Colonic mucosa (tissue), 4 donors: Measurements from ENCODE around the gene CD160. TPM values are rescaled to one million over a fixed set of nuclear protein-coding genes. Genes with fewer than 3 reads are reported as not detected.

Source experiments
- DNase-seq: peaks from one replicate; pipeline ENCODE4 v3.0.0-alpha.2; 2020
- H3K27ac ChIP-seq: fragments of 200-600 bp; one replicate; pipeline ENCODE4 v1.8.0; 2021
- H3K27me3 ChIP-seq: fragments of 200-600 bp; one replicate; pipeline ENCODE4 v1.8.0; 2021
- H3K36me3 ChIP-seq: fragments of 200-600 bp; one replicate; pipeline ENCODE4 v1.8.0; 2021
- H3K4me1 ChIP-seq: fragments of 200-600 bp; one replicate; pipeline ENCODE4 v1.8.0; 2021; ENCODE audit warnings: mild to moderate bottlenecking
- H3K4me3 ChIP-seq: fragments of 200-600 bp; one replicate; pipeline ENCODE4 v1.8.0; 2021
- H3K9ac ChIP-seq, 2 donors: one replicate each; pipeline ENCODE4 v1.7.0; 2013; ENCODE audit warnings: control low read depth in 2 of 2, low read depth in 2 of 2, low read length in 2 of 2
- H3K9me3 ChIP-seq: fragments of 200-600 bp; one replicate; pipeline ENCODE4 v1.8.0; 2021
- intact Hi-C: fragments of 100-400 bp; cut with DNase I; formaldehyde crosslinking; loops from one replicate; pipeline ENCODE4 v1.14.1; 2022
- total RNA-seq, 2 donors: library from RNA; stranded (reverse); fragmentation: NEBNext Ultra II Directional in 1 of 2; extraction: Animal tissue kit (Norgen Biotek cat#: 25700) in 1 of 2; gene quantifications; one replicate each; pipeline ENCODE4 v1.2.1, GENCODE V29; 2021
- TF ChIP-seq, protein P1 (sequence below): fragments of 200-600 bp; IDR thresholded peaks from one replicate; pipeline ENCODE4 v1.8.0; 2022; ENCODE audit warnings: antibody characterized with exemption, mild to moderate bottlenecking
- donor health status: healthy.
- donor health status: DM: no; HTN: no; CAD: no.
- donor health status: DM: no; HTN: no; CAD: no.

CD160 gene
- total RNA-seq, 2 donors from 2014 or later = 0.25 to 0.61 TPM

DNA sequence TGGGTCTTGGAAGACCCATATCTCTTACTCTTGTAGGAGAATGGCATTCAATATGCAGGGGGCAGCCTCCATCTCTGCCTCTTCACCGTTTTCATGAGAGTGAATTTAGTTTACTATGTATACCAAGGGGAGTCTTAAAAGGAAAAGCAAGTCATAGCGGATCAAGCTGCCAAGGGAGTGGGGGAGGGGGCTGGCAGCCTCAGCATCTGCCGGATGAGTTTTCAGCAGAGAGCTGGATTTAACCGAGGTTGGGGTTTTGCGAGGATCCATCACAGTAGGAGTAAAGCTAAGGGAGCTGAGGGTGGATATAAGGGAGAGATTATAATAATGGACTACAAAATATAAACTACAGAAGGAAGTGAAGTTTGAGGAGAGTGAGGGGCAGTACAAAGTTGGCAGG lies 9.9 kb downstream of the CD160 start:
- no peaks in the 10 kb centered on the region for H3K4me1 ChIP-seq
- H3K9ac ChIP-seq = no peak overlapping the region
- intact Hi-C loops = loop anchor here (10.0 kb wide), 1 partner anchor 134 kb away; no protein-coding TSS in a partner anchor
- no peaks in the 10 kb centered on the region for H3K36me3 ChIP-seq
- H3K4me3 ChIP-seq = no peak overlapping the region
- no peak overlapping the region for H3K27ac ChIP-seq
- TF ChIP-seq, protein P1, sequence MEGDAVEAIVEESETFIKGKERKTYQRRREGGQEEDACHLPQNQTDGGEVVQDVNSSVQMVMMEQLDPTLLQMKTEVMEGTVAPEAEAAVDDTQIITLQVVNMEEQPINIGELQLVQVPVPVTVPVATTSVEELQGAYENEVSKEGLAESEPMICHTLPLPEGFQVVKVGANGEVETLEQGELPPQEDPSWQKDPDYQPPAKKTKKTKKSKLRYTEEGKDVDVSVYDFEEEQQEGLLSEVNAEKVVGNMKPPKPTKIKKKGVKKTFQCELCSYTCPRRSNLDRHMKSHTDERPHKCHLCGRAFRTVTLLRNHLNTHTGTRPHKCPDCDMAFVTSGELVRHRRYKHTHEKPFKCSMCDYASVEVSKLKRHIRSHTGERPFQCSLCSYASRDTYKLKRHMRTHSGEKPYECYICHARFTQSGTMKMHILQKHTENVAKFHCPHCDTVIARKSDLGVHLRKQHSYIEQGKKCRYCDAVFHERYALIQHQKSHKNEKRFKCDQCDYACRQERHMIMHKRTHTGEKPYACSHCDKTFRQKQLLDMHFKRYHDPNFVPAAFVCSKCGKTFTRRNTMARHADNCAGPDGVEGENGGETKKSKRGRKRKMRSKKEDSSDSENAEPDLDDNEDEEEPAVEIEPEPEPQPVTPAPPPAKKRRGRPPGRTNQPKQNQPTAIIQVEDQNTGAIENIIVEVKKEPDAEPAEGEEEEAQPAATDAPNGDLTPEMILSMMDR = no peak
- H3K27me3 ChIP-seq = no peaks in the 10 kb centered on the region
- no peaks in the 10 kb centered on the region for H3K9me3 ChIP-seq
- DNase-seq = no peak

DNA sequence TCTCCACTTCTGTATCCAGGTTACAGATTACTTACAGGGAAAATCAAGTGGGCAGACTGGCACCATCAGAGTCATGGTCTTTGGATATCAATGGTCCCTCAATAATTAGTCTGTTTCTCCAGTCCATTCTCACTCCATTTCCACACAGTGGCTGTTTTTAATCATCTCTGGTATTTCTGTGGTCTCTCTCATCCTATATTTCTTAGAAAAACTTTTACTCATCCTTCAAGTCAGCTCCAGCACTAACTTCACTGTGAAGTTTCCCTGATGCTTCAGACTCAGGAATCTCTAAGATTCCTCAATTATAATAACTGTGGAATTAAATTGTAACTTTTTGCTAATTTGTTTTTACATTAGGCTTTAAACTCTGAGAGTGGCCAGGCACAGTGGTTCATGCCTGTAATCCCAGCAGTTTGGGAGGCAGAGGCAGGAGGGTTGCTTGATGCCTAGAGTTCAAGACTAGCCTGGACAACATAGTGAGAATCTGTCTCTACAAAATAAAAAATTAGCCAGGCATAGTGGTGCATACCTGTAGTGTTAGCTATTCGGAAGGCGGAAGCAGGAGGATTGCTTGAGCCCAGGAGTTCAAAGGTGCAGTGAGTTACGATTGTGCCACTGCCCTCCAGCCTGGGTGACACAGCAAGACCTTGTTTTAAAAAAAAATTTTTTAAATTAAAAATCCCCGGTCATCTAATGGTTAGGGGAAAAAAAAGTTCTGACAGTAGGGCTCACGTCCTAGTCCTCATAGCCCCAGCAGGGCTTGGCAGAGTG lies 10.6 kb downstream of the CD160 start:
- H3K27ac ChIP-seq = no peak overlapping the region
- TF ChIP-seq, protein P1 = no peak
- no peak for DNase-seq
- H3K9ac ChIP-seq = no peak overlapping the region
- no peaks in the 10 kb centered on the region for H3K27me3 ChIP-seq
- intact Hi-C loops = loop anchor here (10.0 kb wide), 1 partner anchor 135 kb away; no protein-coding TSS in a partner anchor
- no peaks in the 10 kb centered on the region for H3K9me3 ChIP-seq
- H3K4me1 ChIP-seq = no peaks in the 10 kb centered on the region
- H3K36me3 ChIP-seq = no peaks in the 10 kb centered on the region
- no peak overlapping the region for H3K4me3 ChIP-seq

DNA sequence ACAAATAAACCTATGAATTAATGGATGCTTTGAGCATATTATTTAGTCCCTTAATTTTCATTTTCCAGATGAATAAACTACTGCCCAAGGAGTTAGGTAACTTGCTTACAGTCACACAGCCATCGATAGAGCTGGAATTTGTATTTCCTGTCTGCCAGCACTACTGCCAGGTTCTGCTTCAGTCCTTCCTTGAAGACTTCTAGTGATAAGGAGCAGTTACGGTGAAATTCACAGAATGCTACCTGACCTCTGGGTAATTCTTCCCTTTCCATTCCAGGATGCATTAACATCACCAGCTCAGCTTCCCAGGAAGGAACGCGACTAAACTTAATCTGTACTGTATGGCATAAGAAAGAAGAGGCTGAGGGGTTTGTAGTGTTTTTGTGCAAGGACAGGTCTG lies 11.2 kb downstream of the CD160 start:
- Histone ChIP-seq H3K27me3 (no peaks in the 10 kb centered on the region), H3K36me3 (no peaks in the 10 kb centered on the region), H3K4me1 (no peaks in the 10 kb centered on the region), H3K4me3 (no peak overlapping the region), H3K9me3 (no peaks in the 10 kb centered on the region), H3K27ac (no peak overlapping the region), H3K9ac (no peak overlapping the region)
- TF ChIP-seq, protein P1 = no peak
- intact Hi-C loops = no loop called here
- DNase-seq = no peak

DNA sequence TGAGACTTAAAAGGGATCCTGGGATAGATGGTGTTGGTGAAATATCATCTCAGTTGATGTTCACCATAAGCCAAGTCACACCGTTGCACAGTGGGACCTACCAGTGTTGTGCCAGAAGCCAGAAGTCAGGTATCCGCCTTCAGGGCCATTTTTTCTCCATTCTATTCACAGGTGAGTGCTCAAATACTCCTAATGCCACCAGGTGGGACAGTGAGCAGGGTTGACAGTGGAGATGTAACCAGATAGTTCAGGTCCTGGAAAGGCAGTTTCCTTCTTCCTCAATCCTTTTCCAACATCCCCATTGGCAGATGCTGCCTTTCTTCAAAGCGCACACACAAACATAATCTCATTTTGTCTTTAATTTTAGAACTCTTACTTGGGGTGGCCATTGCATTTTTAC lies 11.6 kb downstream of the CD160 start:
- Histone ChIP-seq H3K4me3 (no peak overlapping the region), H3K9ac (no peak overlapping the region), H3K4me1 (no peaks in the 10 kb centered on the region), H3K27me3 (no peaks in the 10 kb centered on the region), H3K27ac (no peak overlapping the region), H3K36me3 (no peaks in the 10 kb centered on the region), H3K9me3 (no peaks in the 10 kb centered on the region)
- intact Hi-C loops = no loop called here
- TF ChIP-seq, protein P1 = no peak
- DNase-seq = no peak

DNA sequence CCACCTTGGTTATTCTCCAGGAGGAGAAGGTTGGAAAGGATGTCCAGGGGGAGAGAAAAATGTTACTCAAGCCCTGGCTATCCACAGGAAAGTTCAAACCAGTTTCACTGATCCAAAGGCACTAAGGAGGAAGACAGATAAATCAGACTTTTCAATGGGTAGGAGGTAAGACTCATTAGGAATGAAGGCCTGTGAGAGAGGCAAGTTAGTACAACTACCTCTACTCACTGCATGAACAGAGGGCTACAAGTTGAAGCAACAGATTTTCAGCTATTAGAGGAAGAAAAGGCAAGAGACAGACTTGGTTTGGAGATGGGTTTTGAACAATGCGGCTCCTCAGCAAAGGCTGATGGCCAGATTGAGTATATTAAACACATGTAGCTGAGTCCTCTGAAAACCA lies 16.9 kb downstream of the CD160 start:
- no peaks in the 10 kb centered on the region for H3K36me3 ChIP-seq
- no peaks in the 10 kb centered on the region for H3K27me3 ChIP-seq
- no peak overlapping the region for H3K4me3 ChIP-seq
- no peak overlapping the region for H3K27ac ChIP-seq
- DNase-seq = no peak
- intact Hi-C loops = no loop called here
- H3K4me1 ChIP-seq = no peaks in the 10 kb centered on the region
- no peaks in the 10 kb centered on the region for H3K9me3 ChIP-seq
- no peak overlapping the region for H3K9ac ChIP-seq
- TF ChIP-seq, protein P1 = no peak
